GM21576 (cell line): ENCODE results near the gene PFDN1.

Source experiments
- ATAC-seq: cut with Tn5 transposase; IDR thresholded peaks from one replicate; pipeline ENCODE4 v1.9.1; 2021; ENCODE audit warnings: mild to moderate bottlenecking, moderate library complexity; ENCODE audit not compliant: unreplicated experiment

Gene PFDN1

GRCh38 chr5:140261403-140262171 lies 41.3 kb downstream of the PFDN1 start:
- ATAC-seq: no peak

- ATAC-seq: no peak
Observed at GRCh38 chr5:140260089-140260656, 42.7 kb downstream of the PFDN1 start.

- no peak for ATAC-seq
Observed at GRCh38 chr5:140259500-140259899, 43.4 kb downstream of the PFDN1 start.

- no peak for ATAC-seq
Observed at GRCh38 chr5:140258873-140259272, 44.0 kb downstream of the PFDN1 start.

GRCh38 chr5:140258016-140258415 lies 44.9 kb downstream of the PFDN1 start:
- ATAC-seq: no peak

GRCh38 chr5:140256726-140257125 lies 46.2 kb downstream of the PFDN1 start:
- ATAC-seq: no peak

GRCh38 chr5:140255460-140256157 lies 47.3 kb downstream of the PFDN1 start:
- no peak for ATAC-seq

- ATAC-seq: no peak
Observed at GRCh38 chr5:140253985-140254384, 48.9 kb downstream of the PFDN1 start.

GRCh38 chr5:140252470-140253126 lies 50.3 kb downstream of the PFDN1 start:
- ATAC-seq: no peak

- ATAC-seq: peak; percentile 64
Observed at GRCh38 chr5:140251527-140251973, 51.4 kb downstream of the PFDN1 start.

- ATAC-seq: no peak
Observed at GRCh38 chr5:140250386-140250785, 52.5 kb downstream of the PFDN1 start.

GRCh38 chr5:140249536-140249935 lies 53.4 kb downstream of the PFDN1 start:
- ATAC-seq: no peak

GRCh38 chr5:140248414-140248813 lies 54.5 kb downstream of the PFDN1 start:
- ATAC-seq: no peak

- no peak for ATAC-seq
Observed at GRCh38 chr5:140246378-140247122, 56.4 kb downstream of the PFDN1 start.

- ATAC-seq: no peak
Observed at GRCh38 chr5:140245926-140246325, 57.0 kb downstream of the PFDN1 start.

GRCh38 chr5:140245341-140245740 lies 57.6 kb downstream of the PFDN1 start:
- no peak for ATAC-seq

- ATAC-seq: peak; percentile 53
Observed at GRCh38 chr5:140244525-140245025, 58.3 kb downstream of the PFDN1 start.

GRCh38 chr5:140243706-140244250 lies 59.1 kb downstream of the PFDN1 start:
- no peak for ATAC-seq

- ATAC-seq: no peak
Observed at GRCh38 chr5:140242890-140243585, 59.9 kb downstream of the PFDN1 start.

GRCh38 chr5:140242099-140242498 lies 60.8 kb downstream of the PFDN1 start:
- ATAC-seq: no peak
